Smooth muscle cell (in vitro differentiated cells): ENCODE data around the gene RAD51B. TPM values are rescaled to one million over a fixed set of nuclear protein-coding genes. Genes with fewer than 3 reads are reported as not detected.

ENCODE experiments used
- DNase-seq: peaks from one replicate; lab custom pipeline; 2025; ENCODE audit not compliant: unreplicated experiment; lab: John Stamatoyannopoulos, UW
- H2AFZ ChIP-seq: fragments of 200-600 bp; sonication (generic); 2 replicates; pipeline ENCODE4 v1.6.0; 2016; ENCODE audit warnings: antibody characterized with exemption, low read depth, mild to moderate bottlenecking
- H3F3A ChIP-seq: fragments of 200-600 bp; sonication (generic); 2 replicates; pipeline ENCODE4 v1.6.0; 2017; ENCODE audit warnings: antibody characterized with exemption, low read depth
- H3K27ac ChIP-seq: fragments of 200-600 bp; sonication (generic); 2 replicates; pipeline ENCODE4 v1.5.1; 2016; ENCODE audit warnings: low read depth, mild to moderate bottlenecking
- H3K27me3 ChIP-seq: fragments of 200-600 bp; sonication (generic); 2 replicates; pipeline ENCODE4 v1.6.1; 2016; ENCODE audit warnings: low read depth, mild to moderate bottlenecking
- H3K36me3 ChIP-seq: fragments of 200-600 bp; sonication (generic); 2 replicates; pipeline ENCODE4 v1.5.1; 2016; ENCODE audit warnings: low read depth
- H3K4me1 ChIP-seq: fragments of 200-600 bp; sonication (generic); 2 replicates; pipeline ENCODE4 v1.5.1; 2016; ENCODE audit warnings: low read depth
- H3K4me2 ChIP-seq: fragments of 200-600 bp; sonication (generic); 2 replicates; pipeline ENCODE4 v1.6.0; 2016; ENCODE audit warnings: mild to moderate bottlenecking
- H3K4me3 ChIP-seq: fragments of 200-600 bp; sonication (generic); 2 replicates; pipeline ENCODE4 v1.5.1; 2016; ENCODE audit warnings: mild to moderate bottlenecking
- H3K79me2 ChIP-seq: fragments of 200-600 bp; sonication (generic); 2 replicates; pipeline ENCODE4 v1.6.0; 2016; ENCODE audit warnings: low read depth, mild to moderate bottlenecking
- H3K9ac ChIP-seq: fragments of 200-600 bp; sonication (generic); 2 replicates; pipeline ENCODE4 v1.6.0; 2016; ENCODE audit warnings: low read depth
- H3K9me3 ChIP-seq: fragments of 200-600 bp; sonication (generic); replicated peaks from 2 replicates; pipeline ENCODE4 v1.5.1; 2016; ENCODE audit warnings: low read depth
- H4K20me1 ChIP-seq: fragments of 200-600 bp; sonication (generic); 2 replicates; pipeline ENCODE4 v1.6.0; 2016; ENCODE audit warnings: low read depth
- CTCF ChIP-seq: fragments of 200-600 bp; sonication (generic); IDR thresholded peaks from 2 replicates; pipeline ENCODE4 v1.5.1; 2017; ENCODE audit warnings: borderline replicate concordance, mild to moderate bottlenecking, antibody characterized with exemption; ENCODE audit not compliant: insufficient read depth, poor library complexity, severe bottlenecking
- WGBS: methylation state at CpG from one replicate; pipeline ENCODE4 v1.1.7; 2016; ENCODE audit warnings: low lambda C conversion rate; 5-methylcytosine and 5-hydroxymethylcytosine counted together
- polyA plus RNA-seq: library from polyadenylated mRNA; unstranded; fragments of >200 nt; fragmentation: Nextera tagmentation; extraction: Ambion mirVana; gene quantifications from 2 replicates; pipeline ENCODE4 v1.2.1, GENCODE V29; 2016
- total RNA-seq: library from RNA; depleted of rRNA; stranded (reverse); fragments of >200 nt; gene quantifications from 2 replicates; pipeline ENCODE4 v1.2.3, GENCODE V29; 2014

The RAD51B gene
- total and polyA plus RNA-seq, 2 experiments from 2014 or later = 4.6 to 5.3 TPM

- no peaks in the 10 kb centered on the region for H4K20me1 ChIP-seq
- no peak overlapping the region for H3K4me2 ChIP-seq
- peaks cover 5% of the 10 kb centered on the region for H3K4me1 ChIP-seq
- no peaks in the 10 kb centered on the region for H3K9me3 ChIP-seq
- DNase-seq = no peak
- H3K27me3 ChIP-seq = no peaks in the 10 kb centered on the region
- H3K36me3 ChIP-seq = no peaks in the 10 kb centered on the region
- no peaks in the 10 kb centered on the region for H3F3A ChIP-seq
- peak overlapping the region; percentile 22 for H2AFZ ChIP-seq
- no peak overlapping the region for H3K9ac ChIP-seq
- no peak overlapping the region for H3K27ac ChIP-seq
- no peak for TF ChIP-seq CTCF
- no peaks in the 10 kb centered on the region for H3K79me2 ChIP-seq
- H3K4me3 ChIP-seq = no peak overlapping the region
- 29% methylated on average over 3 of the region's 3 CpGs for WGBS
Measured at GRCh38 chr14:67957946-67958345, 138.4 kb downstream of the RAD51B start.

GRCh38 chr14:67961676-67962075, 142.1 kb downstream of the RAD51B start:
- Histone ChIP-seq H3K9ac (no peak overlapping the region), H3F3A (no peaks in the 10 kb centered on the region), H3K36me3 (no peaks in the 10 kb centered on the region), H2AFZ (no peak overlapping the region), H3K4me1 (peaks cover 12% of the 10 kb centered on the region), H3K27me3 (no peaks in the 10 kb centered on the region), H3K9me3 (no peaks in the 10 kb centered on the region), H3K79me2 (no peaks in the 10 kb centered on the region), H3K4me3 (no peak overlapping the region), H3K4me2 (no peak overlapping the region), H4K20me1 (no peaks in the 10 kb centered on the region), H3K27ac (no peak overlapping the region)
- 89% methylated on average over 2 of the region's 2 CpGs for WGBS
- TF ChIP-seq CTCF = no peak
- no peak for DNase-seq

- Histone ChIP-seq H3K9me3 (no peaks in the 10 kb centered on the region), H3K36me3 (no peaks in the 10 kb centered on the region), H3F3A (no peaks in the 10 kb centered on the region), H2AFZ (peak overlapping the region; percentile 69), H3K4me3 (no peak overlapping the region), H3K27me3 (no peaks in the 10 kb centered on the region), H4K20me1 (no peaks in the 10 kb centered on the region), H3K4me1 (peaks cover 12% of the 10 kb centered on the region), H3K9ac (no peak overlapping the region), H3K27ac (peak overlapping the region; percentile 85), H3K79me2 (no peaks in the 10 kb centered on the region), H3K4me2 (peak overlapping the region; percentile 80)
- no peak for DNase-seq
- 79% methylated on average over 2 of the region's 2 CpGs for WGBS
- TF ChIP-seq CTCF = no peak
Measured at GRCh38 chr14:67962215-67962644, 142.7 kb downstream of the RAD51B start.

GRCh38 chr14:67963545-67963944, 144.0 kb downstream of the RAD51B start:
- 30% methylated on average over 2 of the region's 2 CpGs for WGBS
- Histone ChIP-seq H3K4me2 (peak overlapping the region; percentile 80), H3K4me1 (peaks cover 12% of the 10 kb centered on the region), H3K4me3 (peak overlapping the region; percentile 21), H3K27ac (peak overlapping the region; percentile 85), H3F3A (no peaks in the 10 kb centered on the region), H3K36me3 (no peaks in the 10 kb centered on the region), H4K20me1 (no peaks in the 10 kb centered on the region), H3K79me2 (no peaks in the 10 kb centered on the region), H2AFZ (peak overlapping the region; percentile 26), H3K9ac (no peak overlapping the region), H3K9me3 (no peaks in the 10 kb centered on the region), H3K27me3 (no peaks in the 10 kb centered on the region)
- no peak for DNase-seq
- TF ChIP-seq CTCF = no peak
